DND-41 (cell line): ENCODE results near the gene NLRP11.
"Not testable (repeated sequence)": the region's sequence is repeated elsewhere in the genome, so short reads cannot be mapped to it uniquely, and the experiment has no call there.

Experiments used
- ATAC-seq: fragments of 200-7000 bp; cut with Tn5 transposase; 3 replicates; pipeline ENCODE4 v1.9.1; 2021; ENCODE audit warnings: low read depth; ENCODE audit not compliant: insufficient read depth
- DNase-seq: peaks from one replicate; pipeline ENCODE4 v3.0.0-alpha.2; 2020
- H2AFZ ChIP-seq: 2 replicates; pipeline ENCODE4 v1.6.0; 2012; ENCODE audit warnings: low read depth, low read length
- H3K27ac ChIP-seq: 2 replicates; pipeline ENCODE4 v1.5.1; 2012; ENCODE audit warnings: low read length, inconsistent platforms
- H3K27me3 ChIP-seq: fragments of 200-600 bp; sonication (generic); 2 replicates; pipeline ENCODE4 v1.6.0; 2012; ENCODE audit warnings: low read length, mild to moderate bottlenecking, inconsistent platforms; ENCODE audit not compliant: insufficient read depth, poor library complexity
- H3K36me3 ChIP-seq: 2 replicates; pipeline ENCODE4 v1.5.1; 2012; ENCODE audit warnings: low read length, inconsistent platforms; ENCODE audit not compliant: insufficient read depth
- H3K4me1 ChIP-seq: 2 replicates; pipeline ENCODE4 v1.5.1; 2012; ENCODE audit warnings: mild to moderate bottlenecking, low read length; ENCODE audit not compliant: insufficient read depth
- H3K4me2 ChIP-seq: 2 replicates; pipeline ENCODE4 v1.6.0; 2012; ENCODE audit warnings: mild to moderate bottlenecking, moderate library complexity, low read length, inconsistent platforms; ENCODE audit not compliant: insufficient read depth
- H3K4me3 ChIP-seq, 2 experiments: fragments of 200-600 bp in 1 of 2; shearing (Covaris generic) in 1 of 2; 2 replicates each; pipeline ENCODE4 v1.5.1; 2012 to 2016; ENCODE audit warnings: inconsistent platforms in 2 of 2, low read length in 2 of 2, mild to moderate bottlenecking in 2 of 2, low read depth in 1 of 2, moderate library complexity in 1 of 2
- H3K79me2 ChIP-seq: 2 replicates; pipeline ENCODE4 v1.6.0; 2012; ENCODE audit warnings: low read length, inconsistent platforms; ENCODE audit not compliant: insufficient read depth
- H3K9ac ChIP-seq: 2 replicates; pipeline ENCODE4 v1.6.0; 2012; ENCODE audit warnings: low read depth, mild to moderate bottlenecking, inconsistent platforms, low read length, moderate library complexity
- H3K9me3 ChIP-seq: 2 replicates; pipeline ENCODE4 v1.5.1; 2012; ENCODE audit warnings: low read length, moderate library complexity, mild to moderate bottlenecking, inconsistent platforms; ENCODE audit not compliant: insufficient read depth, severe bottlenecking
- H4K20me1 ChIP-seq: 2 replicates; pipeline ENCODE4 v1.6.0; 2012; ENCODE audit warnings: low read length; ENCODE audit not compliant: insufficient read depth
- CTCF ChIP-seq: IDR thresholded peaks from 2 replicates; pipeline ENCODE4 v1.5.1; 2012; ENCODE audit warnings: borderline replicate concordance, low read length, moderate library complexity, mild to moderate bottlenecking; ENCODE audit not compliant: poor library complexity, severe bottlenecking; ENCODE audit errors: extremely low read depth
- EZH2 ChIP-seq: IDR thresholded peaks from 3 replicates; pipeline ENCODE4 v1.6.1; 2012; ENCODE audit warnings: borderline replicate concordance, low read depth, mild to moderate bottlenecking, moderate library complexity, low read length, inconsistent platforms; ENCODE audit not compliant: severe bottlenecking

NLRP11 gene

DNA sequence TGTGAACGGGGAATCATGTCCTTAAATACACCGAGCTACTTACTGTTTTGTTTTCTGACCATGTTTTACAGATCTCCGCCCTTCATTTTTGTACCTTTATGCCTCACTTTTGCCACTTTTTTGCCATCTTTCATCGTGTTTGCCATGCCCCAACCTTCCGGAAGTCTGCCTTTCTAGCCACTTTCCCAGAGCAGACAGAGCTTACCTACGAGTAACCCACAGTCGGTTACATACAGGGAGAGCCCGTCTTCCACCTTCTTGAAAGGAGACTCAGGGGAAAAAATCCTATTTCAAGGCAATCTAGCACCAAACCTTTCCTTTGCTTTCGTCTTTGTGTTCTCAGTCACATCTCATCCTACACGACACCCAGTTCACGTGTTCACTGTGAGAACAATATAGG is 36.8 kb downstream of the NLRP11 start:
- Histone ChIP-seq H3K36me3 (no peaks in the 10 kb centered on the region), H3K4me2 (no peak overlapping the region), H2AFZ (no peak overlapping the region), H3K9me3 (no peaks in the 10 kb centered on the region), H3K4me1 (no peaks in the 10 kb centered on the region), H4K20me1 (no peaks in the 10 kb centered on the region), H3K79me2 (no peaks in the 10 kb centered on the region), H3K27ac (no peak overlapping the region), H3K9ac (no peak overlapping the region), H3K4me3 (no peak overlapping the region), H3K27me3 (no peaks in the 10 kb centered on the region)
- no peak for TF ChIP-seq CTCF
- no peak for TF ChIP-seq EZH2
- no peak for DNase-seq
- ATAC-seq: no peak

- Histone ChIP-seq H3K4me1 (no peaks in the 10 kb centered on the region), H3K36me3 (no peaks in the 10 kb centered on the region), H3K79me2 (no peaks in the 10 kb centered on the region), H2AFZ (no peak overlapping the region), H4K20me1 (no peaks in the 10 kb centered on the region), H3K9ac (no peak overlapping the region), H3K9me3 (no peaks in the 10 kb centered on the region), H3K27ac (no peak overlapping the region), H3K4me2 (no peak overlapping the region), H3K27me3 (no peaks in the 10 kb centered on the region), H3K4me3 (no peak overlapping the region)
- ATAC-seq (no peak), DNase-seq (no peak)
- TF ChIP-seq EZH2: no peak
- TF ChIP-seq CTCF: no peak
Measured at GRCh38 chr19:55781112-55781511, 50.7 kb downstream of the NLRP11 start.

GRCh38 chr19:55778331-55778730 is 53.5 kb downstream of the NLRP11 start:
- Histone ChIP-seq H3K4me1 (no peaks in the 10 kb centered on the region), H3K79me2 (no peaks in the 10 kb centered on the region), H4K20me1 (no peaks in the 10 kb centered on the region), H3K9me3 (no peaks in the 10 kb centered on the region), H3K36me3 (no peaks in the 10 kb centered on the region), H3K9ac (no peak overlapping the region), H2AFZ (no peak overlapping the region), H3K4me2 (no peak overlapping the region), H3K27me3 (no peaks in the 10 kb centered on the region), H3K27ac (no peak overlapping the region), H3K4me3 (no peak overlapping the region)
- TF ChIP-seq EZH2: no peak
- TF ChIP-seq CTCF: no peak
- no peak for ATAC-seq
- no peak for DNase-seq

GRCh38 chr19:55777528-55777927 is 54.3 kb downstream of the NLRP11 start:
- H3K27ac ChIP-seq: no peak overlapping the region
- peak; percentile 10 for DNase-seq

GRCh38 chr19:55769632-55770031 is 62.2 kb downstream of the NLRP11 start:
- H3K4me3 ChIP-seq, H3K27ac ChIP-seq, H3K4me1 ChIP-seq, H3K79me2 ChIP-seq, H3K9ac ChIP-seq, H2AFZ ChIP-seq, H3K9me3 ChIP-seq, ATAC-seq, H3K4me2 ChIP-seq, DNase-seq, H4K20me1 ChIP-seq, H3K36me3 ChIP-seq, H3K27me3 ChIP-seq: not testable (repeated sequence)

More at GRCh38 chr19:55777528-55777927, 54.3 kb downstream of the NLRP11 start:
- Histone ChIP-seq H3K79me2 (no peaks in the 10 kb centered on the region), H3K9me3 (no peaks in the 10 kb centered on the region), H4K20me1 (no peaks in the 10 kb centered on the region), H2AFZ (no peak overlapping the region), H3K9ac (no peak overlapping the region), H3K4me2 (no peak overlapping the region), H3K4me3 (no peak overlapping the region), H3K4me1 (no peaks in the 10 kb centered on the region), H3K36me3 (no peaks in the 10 kb centered on the region), H3K27me3 (no peaks in the 10 kb centered on the region)
- ATAC-seq: no peak
- TF ChIP-seq EZH2 (no peak), CTCF (peak; percentile 40)
